HEK293 (cell line): ENCODE data around the gene BMPR1A.

Source experiments
- BCL11A ChIP-seq: fragments of 450-650 bp; formaldehyde crosslinking; IDR thresholded peaks from 2 replicates; pipeline ENCODE4 v1.5.1; 2016; ENCODE audit warnings: low read depth, missing biosample characterization, missing genetic modification characterization
- CTCF ChIP-seq: fragments of 450-650 bp; formaldehyde crosslinking; IDR thresholded peaks from 2 replicates; pipeline ENCODE4 v1.5.1; 2016; ENCODE audit warnings: missing biosample characterization, missing genetic modification characterization
- HOXC10 ChIP-seq: sonication (generic); formaldehyde crosslinking; IDR thresholded peaks from 2 replicates; pipeline ENCODE4 v1.8.1; 2023; ENCODE audit warnings: mild to moderate bottlenecking, missing genetic modification reagents
- KLF7 ChIP-seq: fragments of 450-650 bp; formaldehyde crosslinking; IDR thresholded peaks from 2 replicates; pipeline ENCODE4 v1.5.1; 2016; ENCODE audit warnings: missing biosample characterization, missing genetic modification characterization, borderline replicate concordance
- RBAK ChIP-seq: fragments of 450-650 bp; formaldehyde crosslinking; IDR thresholded peaks from 2 replicates; pipeline ENCODE4 v1.5.1; 2016; ENCODE audit warnings: missing biosample characterization, missing genetic modification characterization
- ZBTB49 ChIP-seq: fragments of 450-650 bp; formaldehyde crosslinking; IDR thresholded peaks from 2 replicates; pipeline ENCODE4 v1.5.1; 2016; ENCODE audit warnings: missing biosample characterization, missing genetic modification characterization, low read depth
- ZNF138 ChIP-seq: fragments of 450-650 bp; formaldehyde crosslinking; IDR thresholded peaks from 2 replicates; pipeline ENCODE4 v1.5.1; 2016; ENCODE audit warnings: missing biosample characterization, missing genetic modification characterization, borderline replicate concordance
- ZNF266 ChIP-seq: fragments of 450-650 bp; formaldehyde crosslinking; IDR thresholded peaks from 2 replicates; pipeline ENCODE4 v1.5.1; 2016; ENCODE audit warnings: missing biosample characterization, missing genetic modification characterization, low read depth
- ZNF518A ChIP-seq: fragments of 450-650 bp; formaldehyde crosslinking; conservative IDR thresholded peaks from 2 replicates; pipeline ENCODE4 v1.5.1; 2016; ENCODE audit warnings: low read depth, missing biosample characterization, missing genetic modification characterization

GRCh38 chr10:86962136-86962980 lies 205.9 kb downstream of the BMPR1A start:
- TF ChIP-seq CTCF (tag by site-specific recombination): no peak
- no peak for TF ChIP-seq ZNF138 (tag by site-specific recombination)
- TF ChIP-seq HOXC10 (CRISPR knock-in tag): no peak
- TF ChIP-seq ZNF518A (tag by site-specific recombination): no peak
- no peak for TF ChIP-seq ZNF266 (tag by site-specific recombination)
- no peak for TF ChIP-seq ZBTB49 (tag by site-specific recombination)
- no peak for TF ChIP-seq BCL11A (tag by site-specific recombination)
- TF ChIP-seq KLF7 (tag by site-specific recombination): no peak
- TF ChIP-seq RBAK (tag by site-specific recombination): no peak
